ENCODE results near the gene E2F8. TPM values are rescaled to one million over a fixed set of nuclear protein-coding genes. Genes with fewer than 3 reads are reported as not detected.

The E2F8 gene
- total RNA-seq, 2 donors from 2014 or later = 0.46 to 0.57 TPM

GRCh38 chr11:19244084-19244483, 3.3 kb upstream of the E2F8 start:
- Histone ChIP-seq H3K27me3 (replicated peaks; ENCODE audit: insufficient read depth) (peaks cover 6% of the 10 kb centered on the region), H3K4me3 (no peak overlapping the region), H3K36me3 (no peaks in the 10 kb centered on the region), H3K9me3 (no peaks in the 10 kb centered on the region), H3K27ac (no peak overlapping the region), H3K4me1 (replicated peaks) (no peaks in the 10 kb centered on the region)
- intact Hi-C loops (cut with DNase I) = no loop called here
- no peak for TF ChIP-seq CTCF (IDR thresholded peaks at IDR 0.05)
- TF ChIP-seq POLR2A (IDR thresholded peaks at IDR 0.05) = no peak
- TF ChIP-seq POLR2AphosphoS5 (IDR thresholded peaks at IDR 0.05) = peak; percentile 82
- WGBS = 38% methylated on average over 6 of the region's 6 CpGs
- DNase-seq (ENCODE audit: low spot score) = peak; percentile 51

- no peak overlapping the region for H3K27ac ChIP-seq
- no peak overlapping the region for H3K4me3 ChIP-seq
- H3K9me3 ChIP-seq = no peaks in the 10 kb centered on the region
- TF ChIP-seq POLR2A (IDR thresholded peaks at IDR 0.05) (no peak), CTCF (IDR thresholded peaks at IDR 0.05) (no peak), POLR2AphosphoS5 (IDR thresholded peaks at IDR 0.05) (no peak)
- no peaks in the 10 kb centered on the region for H3K4me1 ChIP-seq (replicated peaks)
- intact Hi-C loops (cut with DNase I) = no loop called here
- H3K36me3 ChIP-seq = no peaks in the 10 kb centered on the region
- DNase-seq (ENCODE audit: low spot score) = no peak
- H3K27me3 ChIP-seq (replicated peaks; ENCODE audit: insufficient read depth) = peaks cover 6% of the 10 kb centered on the region
Measured at GRCh38 chr11:19243613-19244012, 2.9 kb upstream of the E2F8 start.

- Histone ChIP-seq H3K27ac (no peak overlapping the region), H3K4me1 (replicated peaks) (no peaks in the 10 kb centered on the region), H3K9me3 (no peaks in the 10 kb centered on the region), H3K27me3 (replicated peaks; ENCODE audit: insufficient read depth) (peaks cover 6% of the 10 kb centered on the region), H3K36me3 (no peaks in the 10 kb centered on the region), H3K4me3 (no peak overlapping the region)
- intact Hi-C loops (cut with DNase I) = no loop called here
- no peak for DNase-seq (ENCODE audit: low spot score)
- no peak for TF ChIP-seq CTCF (IDR thresholded peaks at IDR 0.05)
- no peak for TF ChIP-seq POLR2A (IDR thresholded peaks at IDR 0.05)
- TF ChIP-seq POLR2AphosphoS5 (IDR thresholded peaks at IDR 0.05) = no peak
- WGBS = 87% methylated on average over 5 of the region's 5 CpGs
Measured at GRCh38 chr11:19243143-19243542, 2.4 kb upstream of the E2F8 start.

GRCh38 chr11:19242179-19242932, 1.6 kb upstream of the E2F8 start:
- H3K27me3 ChIP-seq (replicated peaks; ENCODE audit: insufficient read depth) = peaks cover 6% of the 10 kb centered on the region
- no peak for DNase-seq (ENCODE audit: low spot score)
- no peaks in the 10 kb centered on the region for H3K36me3 ChIP-seq
- no peak overlapping the region for H3K4me3 ChIP-seq
- no peaks in the 10 kb centered on the region for H3K4me1 ChIP-seq (replicated peaks)
- 16% methylated on average over 55 of the region's 55 CpGs for WGBS
- no peaks in the 10 kb centered on the region for H3K9me3 ChIP-seq
- intact Hi-C loops (cut with DNase I) = no loop called here
- TF ChIP-seq CTCF (IDR thresholded peaks at IDR 0.05) (no peak), POLR2AphosphoS5 (IDR thresholded peaks at IDR 0.05) (no peak), POLR2A (IDR thresholded peaks at IDR 0.05) (no peak)
- no peak overlapping the region for H3K27ac ChIP-seq

Measured in prostate gland (tissue), 2 donors.